SU-DHL-6 (cell line): ENCODE data around the gene SLX4IP.

Experiments
- H2AFZ ChIP-seq: fragments of 200-600 bp; sonication (generic); 2 replicates; pipeline ENCODE4 v1.6.1; 2014; ENCODE audit warnings: low read depth, mild to moderate bottlenecking, moderate library complexity, mixed read lengths, antibody characterized with exemption, low read length; ENCODE audit not compliant: severe bottlenecking
- H3F3A ChIP-seq: fragments of 200-600 bp; shearing (Covaris generic); 2 replicates; pipeline ENCODE4 v1.6.0; 2016; ENCODE audit warnings: antibody characterized with exemption, mild to moderate bottlenecking; ENCODE audit not compliant: insufficient read depth
- H3K27ac ChIP-seq: fragments of 200-600 bp; sonication (generic); 2 replicates; pipeline ENCODE4 v1.5.1; 2016; ENCODE audit warnings: low read depth, mild to moderate bottlenecking, low read length, moderate library complexity, mixed read lengths
- H3K27me3 ChIP-seq: fragments of 200-600 bp; sonication (generic), shearing (Covaris generic); 2 replicates; pipeline ENCODE4 v1.6.0; 2014; ENCODE audit warnings: mild to moderate bottlenecking, low read length
- H3K36me3 ChIP-seq: fragments of 200-600 bp; sonication (generic); 2 replicates; pipeline ENCODE4 v1.6.1; 2014; ENCODE audit warnings: mild to moderate bottlenecking, low read length, mixed read lengths
- H3K4me2 ChIP-seq: fragments of 300-600, 200-600 bp; shearing (Covaris generic), sonication (generic); 2 replicates; pipeline ENCODE4 v1.6.0; 2014; ENCODE audit warnings: low read length, low read depth, mild to moderate bottlenecking; ENCODE audit not compliant: poor library complexity, severe bottlenecking
- H3K4me3 ChIP-seq: fragments of 200-600 bp; sonication (generic); 2 replicates; pipeline ENCODE4 v1.5.1; 2014; ENCODE audit warnings: antibody characterized with exemption, low read length, mild to moderate bottlenecking, mixed read lengths; ENCODE audit not compliant: insufficient read depth, poor library complexity, severe bottlenecking
- H3K79me2 ChIP-seq: fragments of 200-600 bp; sonication (generic); 2 replicates; pipeline ENCODE4 v1.6.1; 2014; ENCODE audit warnings: mild to moderate bottlenecking, low read length, moderate library complexity; ENCODE audit not compliant: insufficient read depth
- H3K9ac ChIP-seq: fragments of 200-600 bp; sonication (generic); 2 replicates; pipeline ENCODE4 v1.7.0; 2014; ENCODE audit warnings: mild to moderate bottlenecking, low read length
- H3K9me2 ChIP-seq: fragments of 200-600 bp; sonication (generic); replicated peaks from 2 replicates; pipeline ENCODE4 v1.6.1; 2014; ENCODE audit warnings: low read length; ENCODE audit not compliant: insufficient read depth
- H3K9me3 ChIP-seq: fragments of 200-600 bp; sonication (generic); 2 replicates; pipeline ENCODE4 v1.6.1; 2014; ENCODE audit warnings: low read length, mixed read lengths; ENCODE audit not compliant: insufficient read depth
- H4K20me1 ChIP-seq: fragments of 200-600 bp; sonication (generic); 2 replicates; pipeline ENCODE4 v1.6.1; 2014; ENCODE audit warnings: low read depth, mild to moderate bottlenecking, antibody characterized with exemption, low read length, moderate library complexity, mixed read lengths
- CTCF ChIP-seq: fragments of 200-600 bp; sonication (generic); IDR thresholded peaks from one replicate; pipeline ENCODE4 v1.5.1; 2017; ENCODE audit warnings: antibody characterized with exemption, mild to moderate bottlenecking, low read length, moderate library complexity; ENCODE audit not compliant: insufficient read depth, poor library complexity, severe bottlenecking
- EZH2phosphoT487 ChIP-seq: fragments of 200-600 bp; sonication (generic), shearing (Covaris generic); conservative IDR thresholded peaks from 2 replicates; pipeline ENCODE4 v1.6.1; 2018; ENCODE audit warnings: mild to moderate bottlenecking, antibody characterized with exemption, low read length, moderate library complexity, mixed read lengths

The SLX4IP gene

GRCh38 chr20:10602221-10602871 is 167.2 kb downstream of the SLX4IP start:
- Histone ChIP-seq H3K9ac (no peak overlapping the region), H4K20me1 (no peaks in the 10 kb centered on the region), H3K36me3 (no peaks in the 10 kb centered on the region), H3K4me3 (no peak overlapping the region), H3K79me2 (no peaks in the 10 kb centered on the region), H3K27ac (no peak overlapping the region), H3K9me3 (no peaks in the 10 kb centered on the region), H3K4me2 (no peak overlapping the region), H2AFZ (no peak overlapping the region), H3F3A (no peaks in the 10 kb centered on the region), H3K9me2 (no peaks in the 10 kb centered on the region), H3K27me3 (no peaks in the 10 kb centered on the region)
- TF ChIP-seq CTCF, result no peak

- H3K4me3 ChIP-seq, result no peak overlapping the region
- H3K4me2 ChIP-seq, result no peak overlapping the region
- no peaks in the 10 kb centered on the region for H3K9me3 ChIP-seq
- no peaks in the 10 kb centered on the region for H3K36me3 ChIP-seq
- H3F3A ChIP-seq, result no peaks in the 10 kb centered on the region
- no peak overlapping the region for H3K9ac ChIP-seq
- no peaks in the 10 kb centered on the region for H3K9me2 ChIP-seq
- no peaks in the 10 kb centered on the region for H3K27me3 ChIP-seq
- TF ChIP-seq CTCF (no peak), EZH2phosphoT487 (no peak)
- H4K20me1 ChIP-seq, result no peaks in the 10 kb centered on the region
- no peak overlapping the region for H2AFZ ChIP-seq
- no peak overlapping the region for H3K27ac ChIP-seq
- H3K79me2 ChIP-seq, result no peaks in the 10 kb centered on the region
These were observed 168.3 kb downstream of the SLX4IP start for GRCh38 chr20:10603378-10603777.

GRCh38 chr20:10603971-10604864 is 169.1 kb downstream of the SLX4IP start:
- Histone ChIP-seq H3K4me3 (no peak overlapping the region), H3K79me2 (no peaks in the 10 kb centered on the region), H3K9ac (no peak overlapping the region), H3K27me3 (no peaks in the 10 kb centered on the region), H3F3A (no peaks in the 10 kb centered on the region), H3K9me3 (no peaks in the 10 kb centered on the region), H3K36me3 (no peaks in the 10 kb centered on the region), H3K4me2 (no peak overlapping the region), H3K27ac (no peak overlapping the region), H2AFZ (no peak overlapping the region), H3K9me2 (no peaks in the 10 kb centered on the region), H4K20me1 (no peaks in the 10 kb centered on the region)
- no peak for TF ChIP-seq EZH2phosphoT487
- TF ChIP-seq CTCF, result no peak
